HEK293 (cell line): ENCODE data around the gene RNF113B.

Experiments used
- CTCF ChIA-PET: fragments of 350-600 bp; formaldehyde crosslinking; extraction: SDS; loops from one replicate; lab custom pipeline; 2021; ENCODE audit warnings: antibody characterized with exemption; lab: Yijun Ruan, JAX
- POLR2A ChIA-PET: fragments of 300-600 bp; formaldehyde crosslinking; extraction: SDS; loops from one replicate; lab custom pipeline; 2020; ENCODE audit warnings: antibody characterized with exemption, inconsistent platforms; lab: Yijun Ruan, JAX
- H3K27ac ChIP-seq: fragments of 200-500 bp; sonication (Bioruptor generic); 2 replicates; pipeline ENCODE4 v1.5.1; 2014; ENCODE audit warnings: low read depth, low read length, control low read depth, inconsistent platforms; ENCODE audit errors: extremely low read depth
- H3K36me3 ChIP-seq, 2 experiments: fragments of 200-500 bp in 1 of 2; sonication (Bioruptor generic) in 1 of 2; 1 replicate in 1 of 2; 2 replicates in 1 of 2; pipeline ENCODE4 v1.5.1; 2014 to 2017; ENCODE audit warnings: inconsistent platforms in 2 of 2, low read length in 2 of 2; ENCODE audit not compliant: control insufficient read depth in 2 of 2, insufficient read depth in 1 of 2
- H3K4me1 ChIP-seq: fragments of 200-500 bp; sonication (Bioruptor generic); 2 replicates; pipeline ENCODE4 v1.5.1; 2014; ENCODE audit warnings: mild to moderate bottlenecking, low read length, inconsistent platforms; ENCODE audit not compliant: control insufficient read depth, insufficient read depth
- H3K4me3 ChIP-seq: 2 replicates; pipeline ENCODE4 v1.5.1; 2011; ENCODE audit warnings: low read depth, mild to moderate bottlenecking, control low read depth, low read length, moderate library complexity
- H3K9me3 ChIP-seq: fragments of 200-500 bp; sonication (Bioruptor generic); 2 replicates; pipeline ENCODE4 v1.5.1; 2014; ENCODE audit warnings: low read depth, low read length, inconsistent platforms; ENCODE audit not compliant: control insufficient read depth, insufficient read depth
- BCL11B ChIP-seq: fragments of 450-650 bp; formaldehyde crosslinking; IDR thresholded peaks from 2 replicates; pipeline ENCODE4 v1.5.1; 2016; ENCODE audit warnings: low read depth, missing biosample characterization, missing genetic modification characterization
- ZBTB11 ChIP-seq: fragments of 450-650 bp; formaldehyde crosslinking; conservative IDR thresholded peaks from 2 replicates; pipeline ENCODE4 v1.5.1; 2016; ENCODE audit warnings: low read depth, missing biosample characterization, missing genetic modification characterization
- ZBTB17 ChIP-seq: fragments of 450-650 bp; formaldehyde crosslinking; IDR thresholded peaks from 2 replicates; pipeline ENCODE4 v1.5.1; 2016; ENCODE audit warnings: missing biosample characterization, missing genetic modification characterization
- ZIC2 ChIP-seq: fragments of 450-650 bp; formaldehyde crosslinking; IDR thresholded peaks from 2 replicates; pipeline ENCODE4 v1.5.1; 2016; ENCODE audit warnings: missing biosample characterization, missing genetic modification characterization
- ZNF121 ChIP-seq: fragments of 450-650 bp; formaldehyde crosslinking; IDR thresholded peaks from 2 replicates; pipeline ENCODE4 v1.5.1; 2016; ENCODE audit warnings: missing biosample characterization, missing genetic modification characterization
- ZNF148 ChIP-seq: fragments of 450-650 bp; formaldehyde crosslinking; IDR thresholded peaks from 2 replicates; pipeline ENCODE4 v1.5.0; 2017; ENCODE audit warnings: missing biosample characterization, missing genetic modification characterization, borderline replicate concordance
- ZNF155 ChIP-seq: fragments of 450-650 bp; formaldehyde crosslinking; IDR thresholded peaks from 2 replicates; pipeline ENCODE4 v1.5.1; 2016; ENCODE audit warnings: missing biosample characterization, missing genetic modification characterization
- ZNF23 ChIP-seq: fragments of 450-650 bp; formaldehyde crosslinking; IDR thresholded peaks from 2 replicates; pipeline ENCODE4 v1.5.1; 2016; ENCODE audit warnings: missing biosample characterization, missing genetic modification characterization, borderline replicate concordance
- ZNF239 ChIP-seq: fragments of 450-650 bp; formaldehyde crosslinking; IDR thresholded peaks from 2 replicates; pipeline ENCODE4 v1.5.1; 2016; ENCODE audit warnings: missing biosample characterization, missing genetic modification characterization
- ZNF350 ChIP-seq: fragments of 450-650 bp; formaldehyde crosslinking; IDR thresholded peaks from 2 replicates; pipeline ENCODE4 v1.5.0; 2017; ENCODE audit warnings: missing biosample characterization, mild to moderate bottlenecking, missing genetic modification characterization
- ZNF354C ChIP-seq: fragments of 450-650 bp; formaldehyde crosslinking; IDR thresholded peaks from 2 replicates; pipeline ENCODE4 v1.5.1; 2016; ENCODE audit warnings: missing biosample characterization, missing genetic modification characterization, low read depth, borderline replicate concordance
- ZNF391 ChIP-seq: fragments of 450-650 bp; formaldehyde crosslinking; IDR thresholded peaks from 2 replicates; pipeline ENCODE4 v1.5.1; 2016; ENCODE audit warnings: low read depth, missing biosample characterization, missing genetic modification characterization, borderline replicate concordance
- ZNF394 ChIP-seq: fragments of 450-650 bp; formaldehyde crosslinking; IDR thresholded peaks from 2 replicates; pipeline ENCODE4 v1.5.1; 2016; ENCODE audit warnings: missing biosample characterization, missing genetic modification characterization, mild to moderate bottlenecking, moderate library complexity, borderline replicate concordance
- ZNF398 ChIP-seq: fragments of 450-650 bp; formaldehyde crosslinking; IDR thresholded peaks from 2 replicates; pipeline ENCODE4 v1.5.1; 2017; ENCODE audit warnings: missing biosample characterization, missing genetic modification characterization
- ZNF48 ChIP-seq: fragments of 450-650 bp; formaldehyde crosslinking; IDR thresholded peaks from 2 replicates; pipeline ENCODE4 v1.5.1; 2016; ENCODE audit warnings: missing biosample characterization, missing genetic modification characterization
- ZNF549 ChIP-seq: fragments of 450-650 bp; IDR thresholded peaks from 2 replicates; pipeline ENCODE4 v1.5.1; 2018; ENCODE audit warnings: missing biosample characterization, missing genetic modification characterization, mild to moderate bottlenecking, inconsistent platforms, moderate library complexity
- ZNF555 ChIP-seq: fragments of 450-650 bp; formaldehyde crosslinking; conservative IDR thresholded peaks from 2 replicates; pipeline ENCODE4 v1.5.1; 2017; ENCODE audit warnings: missing biosample characterization, mild to moderate bottlenecking, missing genetic modification characterization, inconsistent platforms
- ZNF561 ChIP-seq: fragments of 450-650 bp; IDR thresholded peaks from 2 replicates; pipeline ENCODE4 v1.5.1; 2018; ENCODE audit warnings: missing biosample characterization, missing genetic modification characterization, borderline replicate concordance
- ZNF600 ChIP-seq: fragments of 450-650 bp; formaldehyde crosslinking; IDR thresholded peaks from 2 replicates; pipeline ENCODE4 v1.5.1; 2016; ENCODE audit warnings: missing biosample characterization, missing genetic modification characterization
- ZNF658 ChIP-seq: fragments of 450-650 bp; formaldehyde crosslinking; IDR thresholded peaks from 2 replicates; pipeline ENCODE4; 2016; ENCODE audit warnings: missing biosample characterization, missing genetic modification characterization
- ZNF664 ChIP-seq: fragments of 450-650 bp; formaldehyde crosslinking; IDR thresholded peaks from 2 replicates; pipeline ENCODE4 v1.5.1; 2016; ENCODE audit warnings: missing biosample characterization, missing genetic modification characterization
- ZNF692 ChIP-seq: fragments of 450-650 bp; formaldehyde crosslinking; IDR thresholded peaks from 2 replicates; pipeline ENCODE4 v1.5.1; 2016; ENCODE audit warnings: missing biosample characterization, missing genetic modification characterization
- ZNF701 ChIP-seq: fragments of 450-650 bp; formaldehyde crosslinking; IDR thresholded peaks from 2 replicates; pipeline ENCODE4 v1.5.1; 2016; ENCODE audit warnings: missing biosample characterization, missing genetic modification characterization
- ZNF747 ChIP-seq: fragments of 450-650 bp; formaldehyde crosslinking; IDR thresholded peaks from 2 replicates; pipeline ENCODE4 v1.5.1; 2016; ENCODE audit warnings: missing biosample characterization, missing genetic modification characterization
- ZNF777 ChIP-seq: fragments of 450-650 bp; formaldehyde crosslinking; IDR thresholded peaks from 2 replicates; pipeline ENCODE4 v1.5.1; 2017; ENCODE audit warnings: missing biosample characterization, missing genetic modification characterization, borderline replicate concordance

Gene RNF113B

GRCh38 chr13:98172590-98173422, 4.3 kb downstream of the RNF113B start (continued):
- no peak for TF ChIP-seq ZNF692
- TF ChIP-seq ZNF394 (tag by site-specific recombination) = peak; percentile 60; the same call in 1 of the 2 replicates
- TF ChIP-seq ZNF777 (tag by site-specific recombination) = no peak
- TF ChIP-seq ZBTB11 (tag by site-specific recombination) = no peak
- TF ChIP-seq ZNF23 (tag by site-specific recombination) = no peak
- TF ChIP-seq ZNF658 (tag by site-specific recombination) = no peak

GRCh38 chr13:98171900-98172589, 5.0 kb downstream of the RNF113B start:
- H3K9me3 ChIP-seq = no peaks in the 10 kb centered on the region
- CTCF ChIA-PET = no interaction called here
- no peak overlapping the region for H3K27ac ChIP-seq
- H3K4me1 ChIP-seq = peaks cover 24% of the 10 kb centered on the region
- peak overlapping the region; percentile 11; the same call in 1 of the 2 replicates for H3K4me3 ChIP-seq
- peaks cover 0 to 3% of the 10 kb centered on the region in 2 experiments; a peak in 1 of 3 replicates for H3K36me3 ChIP-seq
- POLR2A ChIA-PET = interaction anchor here (0.7 kb wide), 1 partner anchor 16 kb away, joined by 3 read pairs; no protein-coding TSS in a partner anchor
- TF ChIP-seq ZNF350 (tag by site-specific recombination) (no peak), ZNF747 (no peak), ZNF549 (no peak), ZNF239 (no peak), ZNF148 (tag by site-specific recombination) (no peak), ZNF354C (tag by site-specific recombination) (no peak), ZNF398 (tag by site-specific recombination) (no peak), ZNF48 (no peak), ZNF600 (tag by site-specific recombination) (peak; percentile 65), ZNF561 (tag by site-specific recombination) (no peak), ZNF555 (tag by site-specific recombination) (no peak), BCL11B (tag by site-specific recombination) (no peak), ZNF121 (tag by site-specific recombination) (no peak), ZNF391 (tag by site-specific recombination) (no peak), ZNF155 (no peak), ZIC2 (peak; percentile 81), ZBTB17 (tag by site-specific recombination) (peak; percentile 66), ZNF701 (tag by site-specific recombination) (no peak), ZNF664 (tag by site-specific recombination) (no peak)
